Retinal pigment epithelial cell (primary cell): Measurements from ENCODE around the gene TSHZ2.

Experiments
- DNase-seq: peaks from one replicate; pipeline ENCODE4 v3.0.0-alpha.2; 2010; ENCODE audit warnings: low read depth
- H3K4me3 ChIP-seq: 2 replicates; pipeline ENCODE4 v1.5.1; 2011; ENCODE audit warnings: mild to moderate bottlenecking, low read length, control low read depth, moderate library complexity
- CTCF ChIP-seq: conservative IDR thresholded peaks from 2 replicates; pipeline ENCODE4 v1.5.1; 2011; ENCODE audit warnings: low read depth, low read length, control low read depth, inconsistent platforms

TSHZ2 gene

DNA sequence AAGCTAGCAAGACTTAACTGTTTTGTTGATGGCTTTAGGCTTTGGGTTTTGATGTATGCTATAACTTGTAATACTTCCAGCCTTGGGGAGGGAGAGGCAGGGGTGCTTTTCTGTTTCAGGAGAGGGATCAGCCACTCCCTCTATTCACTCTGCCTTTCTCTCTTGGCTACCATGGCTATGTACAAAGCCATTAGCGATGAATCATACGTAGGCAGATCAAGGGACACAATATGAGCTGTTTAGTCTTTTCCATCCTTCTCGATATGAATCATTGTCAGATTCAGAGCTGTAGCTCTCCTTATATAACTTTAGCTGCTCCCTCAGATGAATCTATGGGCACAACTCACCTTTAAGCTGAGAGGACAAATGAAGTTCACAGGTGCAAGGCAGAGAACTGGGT is 230.6 kb downstream of the TSHZ2 start:
- no peak for TF ChIP-seq CTCF
- no peak for DNase-seq
- no peak overlapping the region for H3K4me3 ChIP-seq

DNA sequence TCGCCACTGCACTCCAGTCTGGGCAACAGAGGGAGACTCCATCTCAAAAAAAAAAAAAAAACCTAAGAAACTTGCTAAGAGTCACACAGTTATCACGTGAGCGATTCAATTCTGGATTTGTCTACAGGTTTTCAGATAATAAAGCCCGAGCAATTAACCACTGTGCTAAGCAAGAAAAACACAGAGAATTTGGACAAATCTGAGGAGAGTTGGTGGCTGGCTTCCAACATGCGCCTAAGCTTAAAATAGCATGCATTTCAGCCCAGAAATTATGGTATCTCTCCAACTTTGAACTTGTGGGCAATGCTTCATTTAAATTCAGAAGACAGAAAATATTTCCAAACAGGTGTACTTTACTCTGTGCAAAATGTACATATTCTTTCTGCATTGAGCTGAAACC is 232.9 kb downstream of the TSHZ2 start:
- DNase-seq, result peak; percentile 86
- H3K4me3 ChIP-seq, result no peak overlapping the region
- no peak for TF ChIP-seq CTCF

- no peak for DNase-seq
- H3K4me3 ChIP-seq, result no peak overlapping the region
- peak; percentile 38 for TF ChIP-seq CTCF
Observed at GRCh38 chr20:53208110-53208832, 236.1 kb downstream of the TSHZ2 start.

GRCh38 chr20:53210041-53210440 is 237.9 kb downstream of the TSHZ2 start:
- DNase-seq, result no peak
- TF ChIP-seq CTCF, result no peak
- no peak overlapping the region for H3K4me3 ChIP-seq

DNA sequence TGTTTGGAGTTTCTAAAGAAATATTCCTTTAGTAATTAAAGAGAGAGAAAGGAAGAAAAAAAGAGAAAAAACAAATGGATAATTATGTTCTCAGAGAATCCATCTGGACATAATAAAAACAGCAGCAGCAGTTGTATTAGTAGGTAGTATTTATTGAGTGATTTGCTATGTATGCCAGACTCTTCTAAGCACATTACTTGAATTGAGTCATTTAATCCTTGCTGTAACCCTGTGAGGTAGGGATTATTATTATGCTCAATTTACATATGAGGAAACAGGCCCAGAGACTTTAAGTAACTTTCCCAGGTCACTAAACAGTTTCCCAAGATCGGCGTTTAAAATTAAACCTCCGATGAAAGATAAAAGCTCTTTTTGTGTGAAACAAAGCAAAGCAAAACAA is 238.8 kb downstream of the TSHZ2 start:
- H3K4me3 ChIP-seq, result no peak overlapping the region
- no peak for TF ChIP-seq CTCF
- peak; percentile 82 for DNase-seq

- TF ChIP-seq CTCF, result no peak
- no peak for DNase-seq
- H3K4me3 ChIP-seq, result no peak overlapping the region
Observed at GRCh38 chr20:53212018-53212417, 239.9 kb downstream of the TSHZ2 start.

- no peak for DNase-seq
- no peak overlapping the region for H3K4me3 ChIP-seq
- TF ChIP-seq CTCF, result no peak
Observed at GRCh38 chr20:53214392-53214791, 242.2 kb downstream of the TSHZ2 start.
